SK-N-SH (cell line): Measurements from ENCODE around the gene ASCC1. TPM values are rescaled to one million over a fixed set of nuclear protein-coding genes. Genes with fewer than 3 reads are reported as not detected.
A peak's percentile ranks its signal among the peaks of the same experiment; 100 is the strongest.

Experiments
- CTCF ChIA-PET: fragments of 300-600, 350-600 bp; formaldehyde crosslinking; extraction: SDS; loops from one replicate; lab custom pipeline; 2021; lab: Yijun Ruan, JAX
- POLR2A ChIA-PET: fragments of 350-600 bp; sonication (Branson Sonifier 250); formaldehyde crosslinking; extraction: SDS; loops from one replicate; lab custom pipeline; 2020; ENCODE audit warnings: antibody characterized with exemption, inconsistent platforms; lab: Yijun Ruan, JAX
- DNase-seq: peaks from one replicate; pipeline ENCODE4 v3.0.0; 2012
- H2AFZ ChIP-seq: fragments of 200-600 bp; sonication (generic); 2 replicates; pipeline ENCODE4 v1.8.1; 2016; ENCODE audit warnings: antibody characterized with exemption, mild to moderate bottlenecking, low read depth
- H3F3A ChIP-seq: fragments of 200-600 bp; sonication (generic); replicated peaks from 2 replicates; pipeline ENCODE3; 2016; ENCODE audit warnings: antibody characterized with exemption, mild to moderate bottlenecking; ENCODE audit not compliant: insufficient read depth
- H3K27ac ChIP-seq, 2 experiments: fragments of 200-500 bp in 1 of 2; fragments of 200-600 bp in 1 of 2; sonication (Bioruptor generic) in 1 of 2; sonication (generic), shearing (Covaris generic) in 1 of 2; 2 replicates each; pipeline versions ENCODE4 v1.5.1 to v1.6.1; 2014 to 2016; ENCODE audit warnings: low read depth in 2 of 2, inconsistent platforms in 1 of 2, low read length in 1 of 2, mild to moderate bottlenecking in 1 of 2, mixed read lengths in 1 of 2
- H3K27me3 ChIP-seq: fragments of 200-600 bp; sonication (generic), shearing (Covaris generic); 2 replicates; pipeline ENCODE4 v1.6.1; 2016; ENCODE audit warnings: mixed run types; ENCODE audit not compliant: insufficient read depth
- H3K36me3 ChIP-seq, 2 experiments: fragments of 200-500 bp in 1 of 2; fragments of 200-600 bp in 1 of 2; sonication (Bioruptor generic) in 1 of 2; sonication (generic) in 1 of 2; replicated peaks in 1 of 2; 2 replicates each; pipeline versions ENCODE3 to v1.5.1; 2014 to 2016; ENCODE audit warnings: low read length in 1 of 2, mild to moderate bottlenecking in 1 of 2; ENCODE audit not compliant: insufficient read depth in 2 of 2, control insufficient read depth in 1 of 2
- H3K4me1 ChIP-seq, 2 experiments: fragments of 200-500 bp in 1 of 2; fragments of 200-600 bp in 1 of 2; sonication (Bioruptor generic) in 1 of 2; sonication (generic), shearing (Covaris generic) in 1 of 2; 2 replicates each; pipeline versions ENCODE4 v1.5.1 to v1.6.1; 2014 to 2016; ENCODE audit warnings: low read depth in 1 of 2, low read length in 1 of 2, mixed run types in 1 of 2; ENCODE audit not compliant: insufficient read depth in 2 of 2, control insufficient read depth in 1 of 2
- H3K4me2 ChIP-seq: fragments of 200-600 bp; sonication (generic), shearing (Covaris generic); 2 replicates; pipeline ENCODE4 v1.6.1; 2017; ENCODE audit warnings: mixed run types
- H3K4me3 ChIP-seq, 2 experiments: fragments of 200-500 bp in 1 of 2; fragments of 200-600 bp in 1 of 2; sonication (Bioruptor generic) in 1 of 2; sonication (generic), shearing (Covaris generic) in 1 of 2; 2 replicates each; pipeline versions ENCODE4 v1.5.1 to v1.8.1; 2014 to 2016; ENCODE audit warnings: low read depth in 2 of 2, inconsistent platforms in 1 of 2, low read length in 1 of 2, mild to moderate bottlenecking in 1 of 2, mixed read lengths in 1 of 2, moderate library complexity in 1 of 2
- H3K79me2 ChIP-seq: fragments of 200-600 bp; sonication (generic); 2 replicates; pipeline ENCODE4 v1.8.1; 2017; ENCODE audit warnings: mild to moderate bottlenecking; ENCODE audit not compliant: insufficient read depth
- H3K9ac ChIP-seq: fragments of 200-600 bp; sonication (generic); 2 replicates; pipeline ENCODE4 v1.6.1; 2017; ENCODE audit warnings: mixed run types
- H3K9me2 ChIP-seq: fragments of 200-600 bp; sonication (generic); 2 replicates; pipeline ENCODE4 v1.6.1; 2017; ENCODE audit warnings: mixed run types
- H3K9me3 ChIP-seq: fragments of 200-600 bp; sonication (generic); 2 replicates; pipeline ENCODE4 v1.6.1; 2017; ENCODE audit warnings: mixed run types, mild to moderate bottlenecking, moderate library complexity
- H4K20me1 ChIP-seq: fragments of 200-600 bp; sonication (generic); 2 replicates; pipeline ENCODE4 v1.6.1; 2017; ENCODE audit warnings: mild to moderate bottlenecking, mixed run types; ENCODE audit not compliant: insufficient read depth
- CTCF ChIP-seq: fragments of 200-600 bp; sonication (generic); IDR thresholded peaks from 2 replicates; pipeline ENCODE4 v1.6.1; 2017; ENCODE audit warnings: antibody characterized with exemption, mild to moderate bottlenecking, moderate library complexity
- ELF1 ChIP-seq: IDR thresholded peaks from 2 replicates; pipeline ENCODE4 v1.4.0; 2012
- EZH2phosphoT487 ChIP-seq: fragments of 200-600 bp; sonication (generic); IDR thresholded peaks from 2 replicates; pipeline ENCODE4 v1.6.1; 2017; ENCODE audit warnings: low read depth, mixed run types, mild to moderate bottlenecking, antibody characterized with exemption, moderate library complexity, borderline replicate concordance
- FOXJ3 ChIP-seq: sonication (generic); formaldehyde crosslinking; IDR thresholded peaks from 2 replicates; pipeline ENCODE4 v1.5.1; 2020; ENCODE audit warnings: mild to moderate bottlenecking, missing genetic modification reagents
- MEF2A ChIP-seq: IDR thresholded peaks from 2 replicates; pipeline ENCODE4 v1.4.0; 2012; ENCODE audit warnings: low read depth, borderline replicate concordance
- RAD21 ChIP-seq: IDR thresholded peaks from 2 replicates; pipeline ENCODE4 v1.6.1; 2012; ENCODE audit warnings: mild to moderate bottlenecking, low read length
- RCOR1 ChIP-seq: fragments of 150-350 bp; IDR thresholded peaks from 2 replicates; pipeline ENCODE4 v1.6.1; 2017; ENCODE audit warnings: antibody characterized with exemption, low read length
- RFX5 ChIP-seq: IDR thresholded peaks from 2 replicates; pipeline ENCODE4 v1.6.1; 2012; ENCODE audit warnings: mild to moderate bottlenecking, improper control_type of control experiment, low read length
- TEAD4 ChIP-seq: IDR thresholded peaks from 2 replicates; pipeline ENCODE4 v1.4.0; 2012; ENCODE audit warnings: mild to moderate bottlenecking, borderline replicate concordance; ENCODE audit not compliant: insufficient read depth
- YY1 ChIP-seq: IDR thresholded peaks from 2 replicates; pipeline ENCODE4 v1.4.0; 2012; ENCODE audit warnings: low read depth, mild to moderate bottlenecking
- WGBS: methylation state at CpG from one replicate; pipeline ENCODE4 v1.1.6; 2017; ENCODE audit warnings: low lambda C conversion rate; 5-methylcytosine and 5-hydroxymethylcytosine counted together
- polyA plus RNA-seq, 3 experiments: library from polyadenylated mRNA; depleted of rRNA; stranded (reverse); fragments of >200 nt; gene quantifications; 2 replicates each; pipeline ENCODE4 v1.2.3, GENCODE V29; 2012
- TF ChIP-seq, protein P1 (sequence below): fragments of 150-350 bp; IDR thresholded peaks from 2 replicates; pipeline ENCODE4 v1.6.1; 2017; ENCODE audit warnings: antibody characterized with exemption, low read length, low read depth, borderline replicate concordance
- TF ChIP-seq, protein P2 (sequence below): IDR thresholded peaks from 2 replicates; pipeline ENCODE4 v1.6.1; 2012; ENCODE audit warnings: mild to moderate bottlenecking, low read depth, low read length, moderate library complexity
- TF ChIP-seq, protein P3 (sequence below): IDR thresholded peaks from 2 replicates; pipeline ENCODE4; 2012

The ASCC1 gene
- polyA plus RNA-seq, 1 of the 3 experiments (the other 2 are of a cell fraction): 15.0 TPM

DNA sequence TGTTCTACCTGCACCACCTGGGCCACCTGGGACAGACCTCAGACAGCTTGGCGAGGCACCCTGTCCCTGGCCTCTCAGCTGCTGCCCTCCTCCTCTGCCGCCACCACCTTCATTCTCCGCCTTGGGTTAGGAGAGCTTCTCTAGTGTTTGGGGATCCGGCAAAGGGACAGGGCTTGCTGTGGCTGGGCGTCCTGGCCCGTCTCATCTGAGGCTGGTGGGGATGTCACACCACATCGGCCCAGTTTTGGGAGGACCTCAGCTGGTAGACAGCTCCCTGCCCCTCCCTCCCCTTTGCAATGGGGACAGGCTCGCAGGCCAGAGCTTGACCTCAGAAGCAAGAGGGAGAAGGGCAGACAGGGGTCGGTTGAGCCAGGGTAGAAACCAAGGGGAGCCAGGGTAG, 154.1 kb downstream of the ASCC1 start:
- Histone ChIP-seq H3F3A (no peaks in the 10 kb centered on the region), H3K79me2 (no peaks in the 10 kb centered on the region), H3K4me1 (peaks cover 0 to 8% of the 10 kb centered on the region in 2 experiments; a peak in 1 of 4 replicates), H3K36me3 (no peaks in the 10 kb centered on the region), H3K27ac (no peak overlapping the region), H3K9me2 (no peaks in the 10 kb centered on the region), H3K4me2 (no peak overlapping the region), H3K9me3 (no peaks in the 10 kb centered on the region), H2AFZ (no peak overlapping the region), H3K9ac (no peak overlapping the region), H3K4me3 (no peak overlapping the region), H4K20me1 (no peaks in the 10 kb centered on the region), H3K27me3 (no peaks in the 10 kb centered on the region)
- POLR2A ChIA-PET: no interaction called here
- CTCF ChIA-PET: interaction anchor here (0.7 to 4.5 kb wide), 8 partner anchors 10 to 276 kb away, joined by 3 to 35 read pairs (median 3); no protein-coding TSS in a partner anchor
- TF ChIP-seq RFX5 (no peak), YY1 (no peak), RCOR1 (no peak), TEAD4 (no peak), ELF1 (no peak), MEF2A (no peak)
- TF ChIP-seq, protein P1, sequence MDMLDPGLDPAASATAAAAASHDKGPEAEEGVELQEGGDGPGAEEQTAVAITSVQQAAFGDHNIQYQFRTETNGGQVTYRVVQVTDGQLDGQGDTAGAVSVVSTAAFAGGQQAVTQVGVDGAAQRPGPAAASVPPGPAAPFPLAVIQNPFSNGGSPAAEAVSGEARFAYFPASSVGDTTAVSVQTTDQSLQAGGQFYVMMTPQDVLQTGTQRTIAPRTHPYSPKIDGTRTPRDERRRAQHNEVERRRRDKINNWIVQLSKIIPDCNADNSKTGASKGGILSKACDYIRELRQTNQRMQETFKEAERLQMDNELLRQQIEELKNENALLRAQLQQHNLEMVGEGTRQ: no peak
- TF ChIP-seq, protein P2, sequence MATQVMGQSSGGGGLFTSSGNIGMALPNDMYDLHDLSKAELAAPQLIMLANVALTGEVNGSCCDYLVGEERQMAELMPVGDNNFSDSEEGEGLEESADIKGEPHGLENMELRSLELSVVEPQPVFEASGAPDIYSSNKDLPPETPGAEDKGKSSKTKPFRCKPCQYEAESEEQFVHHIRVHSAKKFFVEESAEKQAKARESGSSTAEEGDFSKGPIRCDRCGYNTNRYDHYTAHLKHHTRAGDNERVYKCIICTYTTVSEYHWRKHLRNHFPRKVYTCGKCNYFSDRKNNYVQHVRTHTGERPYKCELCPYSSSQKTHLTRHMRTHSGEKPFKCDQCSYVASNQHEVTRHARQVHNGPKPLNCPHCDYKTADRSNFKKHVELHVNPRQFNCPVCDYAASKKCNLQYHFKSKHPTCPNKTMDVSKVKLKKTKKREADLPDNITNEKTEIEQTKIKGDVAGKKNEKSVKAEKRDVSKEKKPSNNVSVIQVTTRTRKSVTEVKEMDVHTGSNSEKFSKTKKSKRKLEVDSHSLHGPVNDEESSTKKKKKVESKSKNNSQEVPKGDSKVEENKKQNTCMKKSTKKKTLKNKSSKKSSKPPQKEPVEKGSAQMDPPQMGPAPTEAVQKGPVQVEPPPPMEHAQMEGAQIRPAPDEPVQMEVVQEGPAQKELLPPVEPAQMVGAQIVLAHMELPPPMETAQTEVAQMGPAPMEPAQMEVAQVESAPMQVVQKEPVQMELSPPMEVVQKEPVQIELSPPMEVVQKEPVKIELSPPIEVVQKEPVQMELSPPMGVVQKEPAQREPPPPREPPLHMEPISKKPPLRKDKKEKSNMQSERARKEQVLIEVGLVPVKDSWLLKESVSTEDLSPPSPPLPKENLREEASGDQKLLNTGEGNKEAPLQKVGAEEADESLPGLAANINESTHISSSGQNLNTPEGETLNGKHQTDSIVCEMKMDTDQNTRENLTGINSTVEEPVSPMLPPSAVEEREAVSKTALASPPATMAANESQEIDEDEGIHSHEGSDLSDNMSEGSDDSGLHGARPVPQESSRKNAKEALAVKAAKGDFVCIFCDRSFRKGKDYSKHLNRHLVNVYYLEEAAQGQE: no peak
- 77% methylated on average over 4 of the region's 9 CpGs for WGBS
- no peak for DNase-seq

- DNase-seq: peak; percentile 56
- CTCF ChIA-PET: interaction anchor here (0.7 to 4.5 kb wide), 7 partner anchors 12 to 276 kb away, joined by 3 to 35 read pairs (median 3); no protein-coding TSS in a partner anchor
- no peaks in the 10 kb centered on the region for H4K20me1 ChIP-seq
- peaks cover 0 to 4% of the 10 kb centered on the region in 2 experiments; a peak in 1 of 4 replicates for H3K4me1 ChIP-seq
- H3K27ac ChIP-seq: no peak overlapping the region
- no peak overlapping the region for H3K9ac ChIP-seq
- H2AFZ ChIP-seq: no peak overlapping the region
- H3K27me3 ChIP-seq: no peaks in the 10 kb centered on the region
- TF ChIP-seq FOXJ3: no peak
- no peak for TF ChIP-seq EZH2phosphoT487
- TF ChIP-seq RCOR1: no peak
- TF ChIP-seq, protein P3, sequence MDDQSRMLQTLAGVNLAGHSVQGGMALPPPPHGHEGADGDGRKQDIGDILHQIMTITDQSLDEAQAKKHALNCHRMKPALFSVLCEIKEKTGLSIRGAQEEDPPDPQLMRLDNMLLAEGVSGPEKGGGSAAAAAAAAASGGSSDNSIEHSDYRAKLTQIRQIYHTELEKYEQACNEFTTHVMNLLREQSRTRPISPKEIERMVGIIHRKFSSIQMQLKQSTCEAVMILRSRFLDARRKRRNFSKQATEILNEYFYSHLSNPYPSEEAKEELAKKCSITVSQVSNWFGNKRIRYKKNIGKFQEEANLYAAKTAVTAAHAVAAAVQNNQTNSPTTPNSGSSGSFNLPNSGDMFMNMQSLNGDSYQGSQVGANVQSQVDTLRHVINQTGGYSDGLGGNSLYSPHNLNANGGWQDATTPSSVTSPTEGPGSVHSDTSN: no peak
- TF ChIP-seq, protein P2: no peak
- no peak for TF ChIP-seq RAD21
- no peak; the same call in 1 of the 2 replicates for TF ChIP-seq CTCF
- no peak overlapping the region for H3K4me2 ChIP-seq
- POLR2A ChIA-PET: no interaction called here
- H3K9me3 ChIP-seq: no peaks in the 10 kb centered on the region
- no peaks in the 10 kb centered on the region for H3F3A ChIP-seq
- H3K9me2 ChIP-seq: no peaks in the 10 kb centered on the region
- no peaks in the 10 kb centered on the region for H3K79me2 ChIP-seq
- no peaks in the 10 kb centered on the region for H3K36me3 ChIP-seq
- 80% methylated on average over 4 of the region's 5 CpGs for WGBS
- no peak overlapping the region for H3K4me3 ChIP-seq
Observed at GRCh38 chr10:72061491-72061890, 154.6 kb downstream of the ASCC1 start.
